ENCODE results near the gene MAP4K4. TPM values are rescaled to one million over a fixed set of nuclear protein-coding genes. Genes with fewer than 3 reads are reported as not detected.

MAP4K4 gene
- total and polyA plus RNA-seq, 2 donors from 2014 or later, result 8.4 to 62.8 TPM

DNA sequence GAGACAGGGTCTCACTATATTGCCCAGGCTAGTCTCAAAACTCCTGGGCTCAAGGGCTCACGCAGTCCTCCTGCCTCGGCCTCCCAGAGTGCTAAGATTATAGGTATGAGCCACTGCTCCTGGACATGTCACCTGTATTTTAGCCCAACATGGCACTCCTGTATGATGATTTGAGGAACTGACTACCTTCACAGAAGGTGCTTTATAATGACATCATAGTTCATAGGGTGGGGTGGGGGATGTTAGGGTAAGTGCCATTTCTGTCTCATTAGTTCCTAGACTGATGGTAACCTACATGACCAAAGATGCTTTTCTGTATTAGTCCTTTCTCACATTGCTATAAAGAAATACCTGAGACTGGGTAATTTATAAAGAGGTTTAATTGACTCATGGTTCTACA, 109.7 kb downstream of the MAP4K4 start:
- no peak for FAIRE-seq
- intact Hi-C loops (cut with DNase I), result no loop called here
- no peak for DNase-seq
- Histone ChIP-seq H3K9ac (ENCODE audit: low read length in 3 of 3) (no peak overlapping the region), H3K27me3 (ENCODE audit: control insufficient read depth, insufficient read depth, low read length) (no peaks in the 10 kb centered on the region), H3K27ac (ENCODE audit: low read depth in 2 of 2, low read length in 2 of 2) (no peak overlapping the region), H3K9me3 (ENCODE audit: control insufficient read depth in 2 of 3, insufficient read depth in 1 of 3, low read length in 3 of 3) (no peaks in the 10 kb centered on the region), H3K4me3 (ENCODE audit: low read length in 3 of 3) (no peak overlapping the region), H3K36me3 (ENCODE audit: control insufficient read depth in 2 of 3, insufficient read depth in 3 of 3, low read length in 3 of 3) (no peaks in the 10 kb centered on the region), H3K4me1 (ENCODE audit: control insufficient read depth in 2 of 3, insufficient read depth in 2 of 3, low read depth in 1 of 3, low read length in 3 of 3) (peaks cover 0 to 13% (median 2%) of the 10 kb centered on the region in 3 donors)
- no peak for TF ChIP-seq CTCF (IDR thresholded peaks at IDR 0.05; ENCODE audit: borderline replicate concordance, extremely low read depth, insufficient read depth)

- no peak for TF ChIP-seq CTCF (IDR thresholded peaks at IDR 0.05; ENCODE audit: borderline replicate concordance, extremely low read depth, insufficient read depth)
Measured at GRCh38 chr2:101808006-101808562, 110.6 kb downstream of the MAP4K4 start.

GRCh38 chr2:101809698-101810097, 112.2 kb downstream of the MAP4K4 start:
- Histone ChIP-seq H3K4me1 (ENCODE audit: control insufficient read depth in 2 of 3, insufficient read depth in 2 of 3, low read depth in 1 of 3, low read length in 3 of 3) (peaks cover 0 to 4% (median 0%) of the 10 kb centered on the region in 3 donors), H3K4me3 (ENCODE audit: low read length in 3 of 3) (no peak overlapping the region), H3K27me3 (ENCODE audit: control insufficient read depth, insufficient read depth, low read length) (no peaks in the 10 kb centered on the region), H3K27ac (ENCODE audit: low read depth in 2 of 2, low read length in 2 of 2) (no peak overlapping the region), H3K9me3 (ENCODE audit: control insufficient read depth in 2 of 3, insufficient read depth in 1 of 3, low read length in 3 of 3) (no peaks in the 10 kb centered on the region), H3K36me3 (ENCODE audit: control insufficient read depth in 2 of 3, insufficient read depth in 3 of 3, low read length in 3 of 3) (no peaks in the 10 kb centered on the region), H3K9ac (ENCODE audit: low read length in 3 of 3) (no peak overlapping the region)
- intact Hi-C loops (cut with DNase I), result no loop called here
- no peak for FAIRE-seq
- no peak for DNase-seq
- no peak for TF ChIP-seq CTCF (IDR thresholded peaks at IDR 0.05; ENCODE audit: borderline replicate concordance, extremely low read depth, insufficient read depth)

More at GRCh38 chr2:101808006-101808562, 110.6 kb downstream of the MAP4K4 start:
- Histone ChIP-seq H3K9me3 (ENCODE audit: control insufficient read depth in 2 of 3, insufficient read depth in 1 of 3, low read length in 3 of 3) (no peaks in the 10 kb centered on the region), H3K9ac (ENCODE audit: low read length in 3 of 3) (no peak overlapping the region), H3K27ac (ENCODE audit: low read depth in 2 of 2, low read length in 2 of 2) (no peak overlapping the region), H3K36me3 (ENCODE audit: control insufficient read depth in 2 of 3, insufficient read depth in 3 of 3, low read length in 3 of 3) (no peaks in the 10 kb centered on the region), H3K4me1 (ENCODE audit: control insufficient read depth in 2 of 3, insufficient read depth in 2 of 3, low read depth in 1 of 3, low read length in 3 of 3) (peaks cover 0 to 12% (median 2%) of the 10 kb centered on the region in 3 donors), H3K27me3 (ENCODE audit: control insufficient read depth, insufficient read depth, low read length) (no peaks in the 10 kb centered on the region), H3K4me3 (ENCODE audit: low read length in 3 of 3) (no peak overlapping the region)
- FAIRE-seq (no peak), DNase-seq (no peak)
- intact Hi-C loops (cut with DNase I), result no loop called here

Data from kidney (tissue), 14 donors.